ENCODE data around the gene WDR27. TPM values are rescaled to one million over a fixed set of nuclear protein-coding genes. Genes with fewer than 3 reads are reported as not detected.

Gene WDR27
- total RNA-seq, 1 donor: 23.9 TPM

GRCh38 chr6:169428532-169428931, 273.3 kb downstream of the WDR27 start:
- no peaks in the 10 kb centered on the region for H4K20me1 ChIP-seq (ENCODE audit: insufficient read depth, low read length)
- H3K27ac ChIP-seq (ENCODE audit: low read depth, low read length): peak overlapping the region; percentile 86
- no peaks in the 10 kb centered on the region for H3K36me3 ChIP-seq (ENCODE audit: insufficient read depth, low read length)
- H3K9me3 ChIP-seq (ENCODE audit: low read depth, low read length): peaks cover 7% of the 10 kb centered on the region
- H3K4me1 ChIP-seq (ENCODE audit: insufficient read depth, low read length): peaks cover 8% of the 10 kb centered on the region
- DNase-seq (ENCODE audit: insufficient read length, low spot score, missing footprints): no peak
- H3K27me3 ChIP-seq (ENCODE audit: insufficient read depth, low read length): no peaks in the 10 kb centered on the region
- no peaks in the 10 kb centered on the region for H3K79me2 ChIP-seq (ENCODE audit: insufficient read depth, low read length)
- H3K4me3 ChIP-seq (ENCODE audit: insufficient read depth, low read length): no peak overlapping the region
- H2AFZ ChIP-seq (ENCODE audit: low read length): peak overlapping the region; percentile 72
- H3K4me2 ChIP-seq (ENCODE audit: insufficient read depth, low read length): peak overlapping the region; percentile 82
- no peak for TF ChIP-seq CTCF (IDR thresholded peaks at IDR 0.05; ENCODE audit: extremely low read depth, low read depth, low read length)

GRCh38 chr6:169427856-169428255, 274.0 kb downstream of the WDR27 start:
- no peaks in the 10 kb centered on the region for H3K27me3 ChIP-seq (ENCODE audit: insufficient read depth, low read length)
- H3K36me3 ChIP-seq (ENCODE audit: insufficient read depth, low read length): no peaks in the 10 kb centered on the region
- TF ChIP-seq CTCF (IDR thresholded peaks at IDR 0.05; ENCODE audit: extremely low read depth, low read depth, low read length): no peak
- peak overlapping the region; percentile 96 for H2AFZ ChIP-seq (ENCODE audit: low read length)
- peaks cover 7% of the 10 kb centered on the region for H3K9me3 ChIP-seq (ENCODE audit: low read depth, low read length)
- no peaks in the 10 kb centered on the region for H3K79me2 ChIP-seq (ENCODE audit: insufficient read depth, low read length)
- DNase-seq (ENCODE audit: insufficient read length, low spot score, missing footprints): peak; percentile 98
- H3K27ac ChIP-seq (ENCODE audit: low read depth, low read length): peak overlapping the region; percentile 86
- H3K4me1 ChIP-seq (ENCODE audit: insufficient read depth, low read length): peaks cover 8% of the 10 kb centered on the region
- H3K4me2 ChIP-seq (ENCODE audit: insufficient read depth, low read length): peak overlapping the region; percentile 82
- H4K20me1 ChIP-seq (ENCODE audit: insufficient read depth, low read length): no peaks in the 10 kb centered on the region
- peak overlapping the region; percentile 55 for H3K4me3 ChIP-seq (ENCODE audit: insufficient read depth, low read length)

GRCh38 chr6:169426611-169427010, 275.2 kb downstream of the WDR27 start:
- no peak overlapping the region for H3K4me2 ChIP-seq (ENCODE audit: insufficient read depth, low read length)

More at GRCh38 chr6:169426611-169427010, 275.2 kb downstream of the WDR27 start:
- Histone ChIP-seq H3K27ac (ENCODE audit: low read depth, low read length) (no peak overlapping the region), H3K36me3 (ENCODE audit: insufficient read depth, low read length) (no peaks in the 10 kb centered on the region), H4K20me1 (ENCODE audit: insufficient read depth, low read length) (no peaks in the 10 kb centered on the region), H3K27me3 (ENCODE audit: insufficient read depth, low read length) (no peaks in the 10 kb centered on the region), H3K9me3 (ENCODE audit: low read depth, low read length) (peaks cover 7% of the 10 kb centered on the region), H3K79me2 (ENCODE audit: insufficient read depth, low read length) (no peaks in the 10 kb centered on the region), H3K4me1 (ENCODE audit: insufficient read depth, low read length) (peaks cover 8% of the 10 kb centered on the region), H2AFZ (ENCODE audit: low read length) (no peak overlapping the region), H3K4me3 (ENCODE audit: insufficient read depth, low read length) (no peak overlapping the region)
- TF ChIP-seq CTCF (IDR thresholded peaks at IDR 0.05; ENCODE audit: extremely low read depth, low read depth, low read length): no peak
- no peak for DNase-seq (ENCODE audit: insufficient read length, low spot score, missing footprints)

Measured in osteoblast (primary cell).